T47D (cell line): ENCODE results near the gene BCAS3.
"Not testable (repeated sequence)": the region's sequence is repeated elsewhere in the genome, so short reads cannot be mapped to it uniquely, and the experiment has no call there.

ENCODE experiments used
- DNase-seq, 2 experiments: peaks; one replicate each; pipeline versions ENCODE4 v3.0.0 to v3.0.0-alpha.2; 2011 to 2012; ENCODE audit warnings: low read depth in 1 of 2, low spot score in 1 of 2
- JUND ChIP-seq: IDR thresholded peaks from 2 replicates; pipeline ENCODE4 v1.6.1; 2012; ENCODE audit warnings: low read depth
- in situ Hi-C: cut with HindIII; loops from 2 replicates; pipeline ENCODE4 v1.10.0; 2016; ENCODE audit warnings: low sequenced_read_pairs, low pct_unique_long_range_greater_than_20kb

Gene BCAS3

GRCh38 chr17:60916043-60916442, 238.4 kb downstream of the BCAS3 start:
- in situ Hi-C loops, result no loop called here
- no peak for DNase-seq
- TF ChIP-seq JUND, result no peak

DNA sequence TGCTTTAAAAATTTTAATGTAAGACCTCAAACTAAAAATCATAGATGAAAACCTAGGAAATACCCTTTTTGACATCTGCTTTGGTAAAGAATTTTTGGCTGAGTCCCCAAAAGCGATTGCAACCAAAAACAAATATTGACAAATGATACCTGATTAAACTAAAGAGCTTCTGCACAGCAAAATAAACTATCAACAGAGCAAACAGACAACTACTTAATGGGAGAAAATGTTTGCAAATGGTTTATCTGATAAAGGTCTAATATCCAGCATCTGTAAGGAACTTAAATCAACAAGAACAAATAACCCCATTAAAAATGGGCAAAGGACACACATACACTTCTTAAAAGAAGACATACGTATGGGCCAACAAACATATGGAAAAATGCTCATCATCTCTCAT, 242.5 kb downstream of the BCAS3 start:
- TF ChIP-seq JUND, result no peak
- DNase-seq, result no peak
- in situ Hi-C loops, result no loop called here

- no peak for TF ChIP-seq JUND
- in situ Hi-C loops, result no loop called here
- DNase-seq, result no peak
Observed at GRCh38 chr17:60923000-60923399, 245.3 kb downstream of the BCAS3 start.

GRCh38 chr17:60926466-60927183, 249.0 kb downstream of the BCAS3 start:
- TF ChIP-seq JUND, result no peak
- in situ Hi-C loops, result no loop called here
- no peak for DNase-seq

DNA sequence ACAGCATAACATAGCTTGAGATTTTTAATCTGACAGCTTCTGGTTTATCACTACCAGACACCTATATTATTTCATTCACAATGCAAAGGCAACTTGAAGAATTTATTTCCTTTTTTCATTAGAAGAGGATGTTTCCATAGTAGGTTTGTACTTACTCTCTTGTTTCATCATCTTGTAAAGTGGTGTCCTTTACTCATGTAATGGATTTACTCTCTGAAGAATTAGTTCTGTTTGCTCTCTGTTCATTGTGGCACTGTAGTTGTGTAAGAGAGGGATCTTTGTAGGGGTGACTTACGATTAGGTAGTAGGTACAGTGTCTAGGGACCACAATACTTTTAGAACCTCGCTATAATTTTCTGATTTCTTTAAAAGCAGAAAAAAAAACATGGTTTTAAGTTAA, 256.1 kb downstream of the BCAS3 start:
- DNase-seq, result no peak
- in situ Hi-C loops, result no loop called here
- no peak for TF ChIP-seq JUND

DNA sequence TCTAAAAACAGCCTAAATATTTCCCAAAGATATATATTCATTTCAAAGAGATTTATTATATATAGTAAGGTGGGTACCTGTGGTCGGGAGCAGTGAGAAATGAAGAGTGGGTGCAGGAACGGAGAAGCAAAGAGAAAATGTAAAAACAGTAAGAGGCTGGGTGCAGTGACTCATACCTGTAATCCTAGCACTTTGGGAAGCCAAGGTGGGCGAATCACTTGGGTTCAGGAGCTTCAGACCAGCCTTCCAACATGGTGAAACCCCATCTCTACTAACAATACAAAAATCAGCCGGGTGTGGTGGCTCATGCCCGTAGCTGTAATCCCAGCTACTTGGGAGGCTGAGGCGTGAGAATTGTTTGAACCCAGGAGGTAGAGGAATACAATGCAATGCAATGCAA, 257.1 kb downstream of the BCAS3 start:
- in situ Hi-C loops, result no loop called here
- no peak for DNase-seq
- no peak for TF ChIP-seq JUND

DNA sequence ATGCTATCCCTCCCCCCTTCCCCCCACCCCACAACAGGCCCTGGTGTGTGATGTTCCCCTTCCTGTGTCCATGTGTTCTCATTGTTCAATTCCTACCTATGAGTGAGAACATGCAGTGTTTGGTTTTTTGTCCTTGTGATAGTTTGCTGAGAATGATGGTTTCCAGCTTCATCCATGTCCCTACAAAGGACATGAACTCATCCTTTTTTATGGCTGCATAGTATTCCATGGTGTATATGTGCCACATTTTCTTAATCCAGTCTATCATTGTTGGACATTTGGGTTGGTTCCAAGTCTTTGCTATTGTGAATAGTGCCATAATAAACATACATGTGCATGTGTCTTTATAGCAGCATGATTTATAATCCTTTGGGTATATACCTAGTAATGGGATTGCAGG, 258.3 kb downstream of the BCAS3 start:
- DNase-seq, in situ Hi-C loops: not testable (repeated sequence)

DNA sequence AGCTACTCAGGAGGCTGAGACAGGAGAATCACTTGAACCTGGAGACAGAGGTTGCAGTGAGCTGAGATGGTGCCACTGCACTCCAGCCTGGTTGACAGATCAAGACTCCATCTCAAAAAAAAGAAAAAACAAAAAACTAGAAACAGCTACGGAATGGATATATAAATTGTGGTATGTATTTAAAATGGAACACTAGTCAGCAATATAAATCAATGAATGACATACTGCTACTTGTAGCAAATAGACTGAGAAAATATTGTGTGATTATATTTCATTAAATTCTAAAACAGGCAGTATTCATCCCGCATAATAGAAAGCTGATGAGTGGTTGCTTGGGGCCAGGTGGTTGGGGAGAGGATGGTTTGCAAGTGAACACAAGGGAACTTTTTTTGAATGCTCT, 261.7 kb downstream of the BCAS3 start:
- no peak for TF ChIP-seq JUND
- in situ Hi-C loops, result no loop called here
- DNase-seq, result no peak

- in situ Hi-C loops, result no loop called here
- no peak for TF ChIP-seq JUND
- no peak for DNase-seq
Observed at GRCh38 chr17:60941028-60941427, 263.4 kb downstream of the BCAS3 start.

DNA sequence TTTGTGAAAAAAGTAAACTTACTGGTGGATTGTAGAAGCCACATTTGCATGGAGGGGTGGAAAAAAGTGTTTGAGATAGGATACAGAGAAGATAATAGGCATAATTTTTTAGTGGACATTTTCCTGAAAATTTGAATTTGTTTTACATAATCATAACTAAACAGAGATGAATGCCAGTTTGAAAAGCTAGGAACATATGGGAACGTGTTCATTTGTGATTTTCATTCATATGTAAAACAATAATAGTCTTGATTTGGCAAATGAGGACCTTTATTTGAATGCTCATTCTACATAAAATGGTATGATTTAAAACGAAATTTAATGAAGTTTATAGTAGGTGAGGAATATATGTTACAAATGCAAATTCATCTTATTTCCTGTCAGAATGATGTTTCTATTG, 263.9 kb downstream of the BCAS3 start:
- no peak for TF ChIP-seq JUND
- in situ Hi-C loops, result no loop called here
- no peak for DNase-seq

GRCh38 chr17:60944751-60945150, 267.1 kb downstream of the BCAS3 start:
- no peak for TF ChIP-seq JUND
- no peak for DNase-seq
- in situ Hi-C loops, result no loop called here

DNA sequence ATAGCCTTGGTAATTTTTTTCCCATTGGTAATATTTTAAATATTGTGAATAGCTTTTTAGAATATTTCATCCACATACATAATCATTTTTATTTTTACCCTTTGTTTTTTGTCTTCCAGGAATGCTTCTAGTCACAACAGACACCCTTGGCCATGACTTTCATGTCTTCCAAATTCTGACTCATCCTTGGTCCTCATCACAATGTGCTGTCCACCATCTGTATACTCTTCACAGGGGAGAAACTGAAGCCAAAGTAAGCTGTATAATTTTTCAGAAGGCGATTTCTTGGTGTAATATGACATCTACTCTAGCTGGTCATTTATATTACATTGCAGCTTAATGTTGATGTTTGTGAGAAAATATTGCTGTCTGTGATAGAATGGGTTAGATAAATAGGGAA, 269.4 kb downstream of the BCAS3 start:
- DNase-seq, result no peak
- in situ Hi-C loops, result no loop called here
- no peak for TF ChIP-seq JUND

- in situ Hi-C loops, result no loop called here
Observed at GRCh38 chr17:60947543-60947942, 269.9 kb downstream of the BCAS3 start.

GRCh38 chr17:60952747-60953146, 275.1 kb downstream of the BCAS3 start:
- in situ Hi-C loops, result no loop called here
- no peak for DNase-seq
- no peak for TF ChIP-seq JUND

More at GRCh38 chr17:60947543-60947942, 269.9 kb downstream of the BCAS3 start:
- TF ChIP-seq JUND, result no peak
- no peak for DNase-seq
